Mesendoderm (in vitro differentiated cells): ENCODE measurements around the gene RAP2A. TPM values are rescaled to one million over a fixed set of nuclear protein-coding genes. Genes with fewer than 3 reads are reported as not detected.

Experiments
- DNase-seq: peaks from one replicate; pipeline ENCODE4 v3.0.0; 2013
- H2AK5ac ChIP-seq: 2 replicates; pipeline ENCODE4 v1.6.1; 2013; ENCODE audit warnings: low read length, inconsistent platforms
- H2BK120ac ChIP-seq: 2 replicates; pipeline ENCODE4 v1.6.1; 2013; ENCODE audit warnings: low read depth, mild to moderate bottlenecking, low read length, moderate library complexity, mixed read lengths
- H2BK15ac ChIP-seq: replicated peaks from 2 replicates; pipeline ENCODE4 v1.6.1; 2013; ENCODE audit warnings: low read depth, mild to moderate bottlenecking, moderate library complexity
- H2BK5ac ChIP-seq: 2 replicates; pipeline ENCODE4 v1.6.1; 2013; ENCODE audit warnings: low read length, inconsistent platforms
- H3K18ac ChIP-seq: 2 replicates; pipeline ENCODE4 v1.6.1; 2013; ENCODE audit warnings: mild to moderate bottlenecking, low read length, mixed read lengths
- H3K23ac ChIP-seq: one replicate; pipeline ENCODE4 v1.6.1; 2013; ENCODE audit warnings: low read length
- H3K27ac ChIP-seq: 2 replicates; pipeline ENCODE4 v1.5.1; 2013; ENCODE audit warnings: low read depth, mild to moderate bottlenecking, inconsistent platforms, low read length, moderate library complexity
- H3K27me3 ChIP-seq: 2 replicates; pipeline ENCODE4 v1.6.1; 2013; ENCODE audit warnings: low read length, control low read depth, mild to moderate bottlenecking, inconsistent platforms; ENCODE audit not compliant: insufficient read depth, poor library complexity
- H3K36me3 ChIP-seq: 2 replicates; pipeline ENCODE4 v1.6.1; 2013; ENCODE audit warnings: low read length, inconsistent platforms; ENCODE audit not compliant: control insufficient read depth, insufficient read depth
- H3K4ac ChIP-seq: one replicate; pipeline ENCODE4 v1.6.1; 2013; ENCODE audit warnings: low read depth, mild to moderate bottlenecking, low read length, moderate library complexity
- H3K4me1 ChIP-seq: 2 replicates; pipeline ENCODE4 v1.6.1; 2013; ENCODE audit warnings: low read depth, low read length, inconsistent platforms; ENCODE audit not compliant: control insufficient read depth
- H3K4me2 ChIP-seq: 2 replicates; pipeline ENCODE4 v1.6.1; 2013; ENCODE audit warnings: low read length
- H3K4me3 ChIP-seq: 2 replicates; pipeline ENCODE4 v1.5.1; 2013; ENCODE audit warnings: mild to moderate bottlenecking, low read length
- H3K56ac ChIP-seq: one replicate; pipeline ENCODE4 v1.6.1; 2013; ENCODE audit warnings: low read length
- H3K79me1 ChIP-seq: 2 replicates; pipeline ENCODE4 v1.6.1; 2013; ENCODE audit warnings: low read length, inconsistent platforms
- H3K79me2 ChIP-seq: 2 replicates; pipeline ENCODE4 v1.6.1; 2013; ENCODE audit warnings: mild to moderate bottlenecking, low read length; ENCODE audit not compliant: control insufficient read depth, insufficient read depth
- H3K9ac ChIP-seq: 2 replicates; pipeline ENCODE4 v1.6.1; 2013; ENCODE audit warnings: low read length, inconsistent platforms
- H4K5ac ChIP-seq: one replicate; pipeline ENCODE4 v1.6.1; 2013; ENCODE audit warnings: low read length
- H4K8ac ChIP-seq: one replicate; pipeline ENCODE4 v1.6.1; 2013; ENCODE audit warnings: low read depth, mild to moderate bottlenecking, control low read depth, low read length, moderate library complexity
- WGBS: extraction: QIAGEN DNeasy Blood & Tissue Kit; methylation state at CpG from one replicate; pipeline ENCODE4 v1.1.7; 2013; ENCODE audit warnings: low lambda C conversion rate, missing lambda C conversion rate; ENCODE audit not compliant: insufficient coverage; ENCODE audit errors: extremely low coverage; 5-methylcytosine and 5-hydroxymethylcytosine counted together
- polyA plus RNA-seq, 2 experiments: library from polyadenylated mRNA; stranded (reverse); fragments of 200-250 nt; gene quantifications; one replicate each; pipeline ENCODE4 v1.2.3, GENCODE V29; 2013

RAP2A gene
- 33.8 TPM for polyA plus RNA-seq (2013, experiment 1 of 2)
- 34.7 TPM for polyA plus RNA-seq (2013, experiment 2 of 2)

GRCh38 chr13:97433727-97434396 lies at the start of gene RAP2A:
Gene RAP2A, plus strand, starts transcription at chr13:97434169. Its CDS starts 302 bp downstream, at chr13:97434471.
- Histone ChIP-seq H3K18ac (peak within 1 kb of the TSS; percentile 99), H3K56ac (peak within 1 kb of the TSS; percentile 96), H3K4me1 (peaks cover 3% of the 10 kb centered on the region), H4K5ac (no peak within 1 kb of the TSS), H3K27me3 (no peaks in the 10 kb centered on the region), H3K79me2 (peaks cover 32% of the 10 kb centered on the region), H2BK5ac (peak within 1 kb of the TSS; percentile 72), H2BK15ac (no peak within 1 kb of the TSS), H3K4me2 (peak within 1 kb of the TSS; percentile 93), H3K36me3 (no peaks in the 10 kb centered on the region), H3K4ac (peak within 1 kb of the TSS; percentile 97), H3K27ac (peak within 1 kb of the TSS; percentile 95), H3K9ac (peak within 1 kb of the TSS; percentile 96), H3K23ac (peak within 1 kb of the TSS; percentile 51), H2BK120ac (peak within 1 kb of the TSS; percentile 75), H3K79me1 (peaks cover 4% of the 10 kb centered on the region), H3K4me3 (peak within 1 kb of the TSS; percentile 89), H2AK5ac (no peak within 1 kb of the TSS), H4K8ac (no peak within 1 kb of the TSS)
- no CpG with 5 or more reads among the region's 94 CpGs for WGBS
- DNase-seq: peak; percentile 95

GRCh38 chr13:97384371-97384770 lies 49.6 kb upstream of the RAP2A start:
- Histone ChIP-seq H3K23ac (no peak overlapping the region), H3K4me3 (no peak overlapping the region), H3K56ac (no peak overlapping the region), H3K36me3 (no peaks in the 10 kb centered on the region), H3K9ac (no peak overlapping the region), H3K4me1 (no peaks in the 10 kb centered on the region), H3K79me2 (no peaks in the 10 kb centered on the region), H3K18ac (no peak overlapping the region), H2BK120ac (no peak overlapping the region), H3K27me3 (no peaks in the 10 kb centered on the region), H4K5ac (no peak overlapping the region), H2AK5ac (no peak overlapping the region), H3K27ac (no peak overlapping the region), H3K79me1 (no peaks in the 10 kb centered on the region), H2BK5ac (no peak overlapping the region), H3K4ac (no peak overlapping the region), H3K4me2 (no peak overlapping the region), H4K8ac (no peak overlapping the region), H2BK15ac (no peak overlapping the region)
- WGBS: no CpG with 5 or more reads among the region's 2 CpGs
- DNase-seq: no peak

DNA sequence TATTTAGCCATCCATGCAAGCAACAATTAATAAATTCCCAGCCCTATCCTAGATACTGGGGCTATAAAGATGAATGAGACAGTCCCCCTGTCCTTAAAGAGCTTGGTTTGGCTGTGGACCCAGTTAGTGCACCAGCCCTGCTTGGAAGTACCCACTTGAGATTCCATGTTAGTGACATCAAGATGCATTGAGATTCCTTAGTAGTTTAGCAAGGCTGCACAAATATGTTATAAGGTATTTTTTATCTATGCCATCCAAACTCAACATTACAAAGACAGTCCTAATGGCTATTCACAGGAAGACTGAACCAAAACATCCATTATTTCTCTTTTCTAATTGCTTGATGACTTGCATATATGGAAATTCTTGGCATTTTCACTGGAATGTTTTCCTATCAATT lies 48.8 kb upstream of the RAP2A start:
- Histone ChIP-seq H3K4me1 (no peaks in the 10 kb centered on the region), H3K23ac (no peak overlapping the region), H2BK15ac (no peak overlapping the region), H2AK5ac (no peak overlapping the region), H3K27ac (no peak overlapping the region), H3K79me2 (no peaks in the 10 kb centered on the region), H3K4me3 (no peak overlapping the region), H3K56ac (no peak overlapping the region), H3K9ac (no peak overlapping the region), H3K18ac (no peak overlapping the region), H2BK120ac (no peak overlapping the region), H3K4ac (no peak overlapping the region), H4K5ac (no peak overlapping the region), H3K36me3 (no peaks in the 10 kb centered on the region), H3K4me2 (no peak overlapping the region), H3K79me1 (no peaks in the 10 kb centered on the region), H2BK5ac (no peak overlapping the region), H4K8ac (no peak overlapping the region), H3K27me3 (no peaks in the 10 kb centered on the region)
- no peak for DNase-seq

GRCh38 chr13:97385854-97386253 lies 48.1 kb upstream of the RAP2A start:
- no peak overlapping the region for H3K27ac ChIP-seq
- no peak overlapping the region for H3K56ac ChIP-seq
- H4K8ac ChIP-seq: no peak overlapping the region
- WGBS: no CpG with 5 or more reads among the region's 3 CpGs
- no peak overlapping the region for H3K4ac ChIP-seq
- no peak overlapping the region for H2BK120ac ChIP-seq
- no peak overlapping the region for H2BK5ac ChIP-seq
- H3K4me1 ChIP-seq: no peaks in the 10 kb centered on the region
- no peak overlapping the region for H2AK5ac ChIP-seq
- H3K4me2 ChIP-seq: no peak overlapping the region
- H3K79me2 ChIP-seq: no peaks in the 10 kb centered on the region
- no peaks in the 10 kb centered on the region for H3K36me3 ChIP-seq
- no peak overlapping the region for H4K5ac ChIP-seq
- H3K4me3 ChIP-seq: no peak overlapping the region
- H3K27me3 ChIP-seq: no peaks in the 10 kb centered on the region
- DNase-seq: no peak
- no peak overlapping the region for H3K23ac ChIP-seq
- H2BK15ac ChIP-seq: no peak overlapping the region
- no peak overlapping the region for H3K9ac ChIP-seq
- H3K18ac ChIP-seq: no peak overlapping the region
- no peaks in the 10 kb centered on the region for H3K79me1 ChIP-seq

- no peak overlapping the region for H2BK5ac ChIP-seq
- H3K9ac ChIP-seq: no peak overlapping the region
- H3K27me3 ChIP-seq: no peaks in the 10 kb centered on the region
- H3K79me2 ChIP-seq: no peaks in the 10 kb centered on the region
- no CpG with 5 or more reads among the region's 4 CpGs for WGBS
- no peaks in the 10 kb centered on the region for H3K36me3 ChIP-seq
- H2BK15ac ChIP-seq: no peak overlapping the region
- H3K79me1 ChIP-seq: no peaks in the 10 kb centered on the region
- H3K27ac ChIP-seq: no peak overlapping the region
- no peak overlapping the region for H4K5ac ChIP-seq
- H4K8ac ChIP-seq: no peak overlapping the region
- H3K4me1 ChIP-seq: no peaks in the 10 kb centered on the region
- no peak overlapping the region for H2BK120ac ChIP-seq
- no peak overlapping the region for H3K4me3 ChIP-seq
- no peak overlapping the region for H3K56ac ChIP-seq
- no peak overlapping the region for H3K23ac ChIP-seq
- H2AK5ac ChIP-seq: no peak overlapping the region
- no peak overlapping the region for H3K4me2 ChIP-seq
- DNase-seq: no peak
- H3K4ac ChIP-seq: no peak overlapping the region
- no peak overlapping the region for H3K18ac ChIP-seq
These were observed 47.0 kb upstream of the RAP2A start for GRCh38 chr13:97386801-97387484.
